Uterus (tissue), 2 donors: ENCODE results near the gene ERVMER34-1.

Experiments used
- CTCF ChIP-seq, 4 experiments: fragments of 200-600 bp in 2 of 4; fragments of 450-650 bp in 2 of 4; sonication (generic) in 2 of 4; IDR thresholded peaks; one replicate each; pipeline ENCODE4 v1.5.1; 2016 to 2019; ENCODE audit warnings: antibody characterized with exemption in 4 of 4, mild to moderate bottlenecking in 2 of 4, moderate library complexity in 1 of 4
- POLR2A ChIP-seq, 2 donors: fragments of 450-650 bp; IDR thresholded peaks; one replicate each; pipeline ENCODE4 v1.6.1; 2016; ENCODE audit warnings: antibody characterized with exemption in 2 of 2, mild to moderate bottlenecking in 1 of 2, moderate library complexity in 1 of 2

GRCh38 chr4:52711272-52711671 is 40.0 kb downstream of the ERVMER34-1 start:
- TF ChIP-seq CTCF (IDR thresholded peaks at IDR 0.05) (no peak), POLR2A (IDR thresholded peaks at IDR 0.05) (no peak)
